GM19239 (cell line): ENCODE data around the gene PCBP3.

ENCODE experiments used
- DNase-seq: peaks from one replicate; pipeline ENCODE4 v3.0.0; 2011; ENCODE audit warnings: low spot score; ENCODE audit not compliant: insufficient read length
- FAIRE-seq: peaks from 2 replicates; lab custom pipeline; 2011; peaks lifted over from hg19 to GRCh38; lab: Jason Lieb, UNC

The PCBP3 gene

GRCh38 chr21:45910548-45911221 is 267.2 kb downstream of the PCBP3 start:
- DNase-seq, result no peak
- FAIRE-seq, result no peak

- FAIRE-seq, result no peak
- DNase-seq, result no peak
Observed at GRCh38 chr21:45911806-45912325, 268.3 kb downstream of the PCBP3 start.

GRCh38 chr21:45912611-45913417 is 269.3 kb downstream of the PCBP3 start:
- no peak for DNase-seq
- no peak for FAIRE-seq

- no peak for FAIRE-seq
Observed at GRCh38 chr21:45913418-45913765, 269.9 kb downstream of the PCBP3 start.

GRCh38 chr21:45913886-45914285 is 270.4 kb downstream of the PCBP3 start:
- DNase-seq (no peak), FAIRE-seq (no peak)

More at GRCh38 chr21:45913418-45913765, 269.9 kb downstream of the PCBP3 start:
- no peak for DNase-seq

GRCh38 chr21:45914321-45914845 is 270.9 kb downstream of the PCBP3 start:
- FAIRE-seq (no peak), DNase-seq (no peak)

GRCh38 chr21:45916011-45916840 is 272.7 kb downstream of the PCBP3 start:
- DNase-seq, result no peak
- FAIRE-seq, result no peak

- FAIRE-seq (no peak), DNase-seq (no peak)
Observed at GRCh38 chr21:45917241-45917640, 273.7 kb downstream of the PCBP3 start.

- DNase-seq (no peak), FAIRE-seq (no peak)
Observed at GRCh38 chr21:45918011-45918410, 274.5 kb downstream of the PCBP3 start.

GRCh38 chr21:45918835-45919447 is 275.4 kb downstream of the PCBP3 start:
- DNase-seq, result no peak
- no peak for FAIRE-seq

GRCh38 chr21:45919593-45919992 is 276.1 kb downstream of the PCBP3 start:
- DNase-seq, result no peak
- FAIRE-seq, result no peak

GRCh38 chr21:45920824-45921600 is 277.5 kb downstream of the PCBP3 start:
- FAIRE-seq, result no peak
- no peak for DNase-seq

GRCh38 chr21:45921917-45922316 is 278.4 kb downstream of the PCBP3 start:
- DNase-seq (no peak), FAIRE-seq (no peak)

- FAIRE-seq (no peak), DNase-seq (no peak)
Observed at GRCh38 chr21:45922648-45923047, 279.1 kb downstream of the PCBP3 start.

GRCh38 chr21:45923146-45923545 is 279.6 kb downstream of the PCBP3 start:
- DNase-seq (peak; percentile 44), FAIRE-seq (no peak)

GRCh38 chr21:45926281-45926680 is 282.8 kb downstream of the PCBP3 start:
- no peak for DNase-seq
- no peak for FAIRE-seq

- DNase-seq (no peak), FAIRE-seq (no peak)
Observed at GRCh38 chr21:45927032-45927431, 283.5 kb downstream of the PCBP3 start.

GRCh38 chr21:45927851-45928850 is 284.6 kb downstream of the PCBP3 start:
- DNase-seq (no peak), FAIRE-seq (no peak)
